ENCODE results near the gene PACSIN1.

- TF ChIP-seq POLR2A (IDR thresholded peaks at IDR 0.05; ENCODE audit: low read depth, low read length), result no peak
- no peak for TF ChIP-seq CTCF (IDR thresholded peaks at IDR 0.05; ENCODE audit: extremely low read depth in 1 of 2, insufficient read depth in 1 of 2, low read depth in 1 of 2, low read length in 2 of 2)
- no peak for TF ChIP-seq JUN (IDR thresholded peaks at IDR 0.05; ENCODE audit: borderline replicate concordance, insufficient read depth, insufficient read length, low read depth)
- TF ChIP-seq POLR2AphosphoS5 (IDR thresholded peaks at IDR 0.05; ENCODE audit: insufficient read depth, low read depth, low read length), result no peak
Observed at GRCh38 chr6:34526241-34526972, 60.5 kb downstream of the PACSIN1 start.

Data from endothelial cell of umbilical vein (primary cell).